ENCODE results near the gene APP.
A peak's percentile ranks its signal among the peaks of the same experiment; 100 is the strongest.

The APP gene

GRCh38 chr21:26170471-26171257 lies at the start of gene APP:
Gene APP (minus strand): TSS chr21:26170770. CDS start chr21:26170620, 150 bp downstream.
- DNase-seq: peak; percentile 82

DNA sequence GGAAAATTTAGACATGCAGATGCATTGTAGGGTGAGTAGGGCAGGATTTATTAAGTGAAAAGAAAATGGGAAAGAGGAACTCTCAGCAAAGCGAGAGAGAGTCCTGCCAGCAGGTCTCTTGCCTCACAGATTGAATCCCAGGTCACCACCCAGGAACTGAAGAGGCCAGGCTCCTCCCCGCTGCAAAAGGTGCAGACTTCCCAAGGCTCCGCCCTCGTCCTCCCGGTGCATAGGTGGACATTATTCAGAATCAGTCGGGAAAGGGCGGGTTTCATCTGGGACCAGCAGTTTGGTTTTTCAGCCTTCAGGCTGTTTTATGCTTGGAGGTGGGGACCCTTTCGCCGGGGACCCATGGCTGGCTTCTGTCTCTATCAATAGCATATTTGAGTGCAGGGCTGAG lies 41.6 kb upstream of the APP start:
- DNase-seq: no peak

DNA sequence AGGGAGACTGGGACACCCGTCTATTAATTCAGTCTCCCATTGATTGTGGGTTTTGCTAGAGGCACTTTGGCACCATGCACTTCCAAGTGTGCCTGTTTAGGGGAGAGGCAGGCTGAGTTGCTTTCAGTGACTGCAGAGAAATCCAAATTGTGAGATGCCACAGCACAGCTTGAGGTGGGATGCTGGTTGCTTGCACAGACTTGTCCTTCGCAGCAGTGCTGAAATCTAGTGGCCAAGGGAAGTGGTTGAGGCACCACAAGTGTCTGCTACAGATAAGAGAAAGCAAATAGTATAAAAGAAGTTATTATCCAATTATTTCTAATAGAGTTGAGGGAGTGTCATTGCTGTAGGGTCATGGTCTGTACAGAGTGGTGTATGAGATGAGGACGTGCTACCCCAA lies 40.0 kb upstream of the APP start:
- no peak for DNase-seq

GRCh38 chr21:26207021-26207420 lies 36.5 kb upstream of the APP start:
- DNase-seq: no peak

GRCh38 chr21:26199456-26199855 lies 28.9 kb upstream of the APP start:
- no peak for DNase-seq

- no peak for DNase-seq
Observed at GRCh38 chr21:26195708-26196107, 25.1 kb upstream of the APP start.

DNA sequence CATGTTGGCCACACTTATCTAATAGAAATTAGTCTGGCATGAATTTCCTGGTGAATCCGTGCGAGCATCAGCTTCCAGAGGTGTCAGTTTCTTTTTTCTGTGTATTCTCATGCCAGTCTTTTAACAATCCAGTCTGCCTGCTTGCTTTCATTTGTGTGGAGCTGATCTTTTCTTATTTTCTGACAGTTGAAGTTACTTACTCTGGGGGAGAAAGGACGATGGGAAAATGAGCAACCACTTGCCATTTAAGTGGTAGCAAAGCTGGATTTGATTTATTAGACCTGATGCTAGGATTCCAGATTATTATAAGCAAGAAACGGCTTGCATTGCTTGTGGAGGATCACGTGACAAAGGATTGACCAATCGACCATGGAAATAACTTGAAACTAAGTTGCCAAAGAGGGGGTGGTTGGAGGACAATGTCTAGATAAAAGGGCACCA lies 24.3 kb upstream of the APP start:
- no peak for DNase-seq

DNA sequence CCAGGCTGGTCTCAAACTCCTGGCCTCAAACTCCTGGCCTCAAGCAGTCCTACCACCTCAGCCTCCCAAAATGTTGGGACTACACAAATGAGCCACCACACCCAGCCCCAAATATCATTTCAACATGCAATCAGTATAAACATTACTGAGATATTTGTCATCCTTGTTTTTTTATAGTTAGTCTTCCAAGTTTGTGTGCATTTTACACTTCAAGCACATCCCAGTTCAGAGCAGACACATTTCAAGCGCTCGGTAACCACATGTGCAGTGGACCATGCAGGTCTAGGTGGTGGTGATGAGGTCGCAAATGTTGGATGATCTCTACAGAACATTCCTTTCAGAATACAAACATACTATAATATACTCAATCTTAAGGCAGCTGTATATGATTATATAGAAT lies 23.8 kb upstream of the APP start:
- no peak for DNase-seq

DNA sequence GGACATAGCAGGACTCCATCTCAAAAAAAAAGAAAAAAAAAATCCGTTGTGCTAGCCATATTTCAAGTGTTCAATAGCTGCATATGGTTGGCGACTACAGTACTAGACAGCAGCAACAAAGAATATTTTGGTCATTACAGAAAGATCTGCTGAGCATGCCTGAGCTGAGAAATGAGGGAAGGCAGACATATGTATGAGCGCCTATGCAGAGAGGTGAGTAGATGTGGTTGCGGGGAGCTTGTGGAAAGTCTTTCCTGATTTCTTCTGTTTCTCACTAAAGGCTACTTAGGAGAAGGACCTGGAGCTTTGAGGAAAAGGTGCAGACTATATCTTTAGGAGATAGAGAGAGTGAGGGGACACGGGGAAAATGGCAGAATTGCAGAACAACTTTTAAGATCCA lies 21.0 kb upstream of the APP start:
- no peak for DNase-seq

- DNase-seq: no peak
Observed at GRCh38 chr21:26188422-26188821, 17.9 kb upstream of the APP start.

GRCh38 chr21:26185446-26185845 lies 14.9 kb upstream of the APP start:
- no peak for DNase-seq

GRCh38 chr21:26185021-26185420 lies 14.5 kb upstream of the APP start:
- no peak for DNase-seq

- DNase-seq: no peak
Observed at GRCh38 chr21:26179501-26179900, 8.9 kb upstream of the APP start.

DNA sequence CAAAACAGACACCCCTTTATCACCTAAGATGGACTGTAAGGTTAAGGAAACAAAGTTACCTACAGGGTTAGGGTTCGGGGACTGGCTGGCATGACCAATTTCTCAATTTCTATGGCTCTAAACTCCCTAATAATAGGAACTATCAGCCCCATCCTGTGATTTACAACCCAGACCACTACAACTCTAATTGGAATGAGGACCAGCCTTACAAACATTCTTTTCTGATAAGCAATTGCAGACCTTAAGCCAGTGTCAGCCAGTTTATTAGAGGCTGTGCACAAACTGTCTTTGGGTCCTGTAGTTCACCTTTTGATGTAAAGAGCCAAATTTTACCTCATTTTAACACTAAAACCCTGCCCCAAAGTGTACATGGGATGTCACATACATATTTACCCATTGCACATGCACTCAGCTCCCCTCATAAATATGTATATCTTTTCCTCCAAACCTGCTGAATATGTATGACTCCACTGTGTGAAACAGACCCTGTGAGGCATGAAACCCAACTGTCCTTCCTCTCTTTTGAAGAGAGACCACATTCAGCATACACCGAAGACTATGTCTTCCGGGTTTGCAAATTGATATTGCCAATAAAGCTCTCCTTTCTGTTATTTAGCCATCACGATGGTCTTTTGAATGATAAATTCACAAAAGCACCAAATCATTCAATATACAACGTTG lies 7.3 kb upstream of the APP start:
- no peak for DNase-seq

- DNase-seq: no peak
Observed at GRCh38 chr21:26177187-26177586, 6.6 kb upstream of the APP start.

GRCh38 chr21:26171258-26172100 lies 909 bp upstream of the APP start:
- DNase-seq: no peak

- DNase-seq: peak; percentile 9
Observed at GRCh38 chr21:26169611-26170470, 729 bp downstream of the APP start.

GRCh38 chr21:26169061-26169610 lies 1.4 kb downstream of the APP start:
- DNase-seq: peak; percentile 24

- no peak for DNase-seq
Observed at GRCh38 chr21:26168371-26168770, 2.2 kb downstream of the APP start.

- no peak for DNase-seq
Observed at GRCh38 chr21:26167593-26167992, 3.0 kb downstream of the APP start.

DNA sequence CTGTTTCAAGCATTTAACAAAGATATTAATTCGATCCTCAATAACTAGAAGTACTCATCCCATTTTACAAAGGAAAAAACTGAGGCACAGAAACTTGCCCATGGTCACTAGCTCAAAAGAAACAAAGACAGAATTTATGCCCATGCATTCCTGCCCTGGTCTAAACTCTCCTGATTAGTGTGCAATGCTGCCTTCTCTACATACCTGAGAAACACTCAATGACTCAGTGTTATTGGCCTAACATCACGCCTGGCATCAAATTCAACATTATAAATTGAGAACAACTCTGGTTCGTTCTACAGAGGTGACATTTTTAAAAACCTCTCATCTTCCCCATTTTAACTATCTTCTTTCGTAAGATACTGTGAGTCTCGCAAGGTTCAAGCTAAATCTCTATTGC lies 5.2 kb downstream of the APP start:
- no peak for DNase-seq

DNA sequence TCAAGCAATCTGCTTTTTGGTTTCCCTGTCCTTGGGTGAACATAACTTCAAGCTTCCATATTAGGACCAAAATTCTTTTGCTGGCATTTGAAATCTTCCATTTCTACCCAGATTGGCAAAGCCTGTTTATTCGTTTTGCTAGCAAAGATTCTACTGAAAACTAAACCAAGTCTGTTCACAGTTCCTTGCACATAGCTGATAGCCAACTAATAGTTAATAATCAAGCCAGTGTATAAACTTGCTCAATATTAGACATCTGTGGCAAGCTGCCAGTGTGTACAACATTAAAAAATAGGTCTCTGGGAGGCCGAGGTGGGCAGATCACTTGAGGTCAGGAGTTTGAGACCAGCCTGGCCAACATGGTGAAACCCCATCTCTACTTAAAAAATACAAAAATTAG lies 6.3 kb downstream of the APP start:
- no peak for DNase-seq
